DND-41 (cell line): ENCODE measurements around the gene ZNF609.

ENCODE experiments used
- EZH2 ChIP-seq: IDR thresholded peaks from 3 replicates; pipeline ENCODE4 v1.6.1; 2012; ENCODE audit warnings: borderline replicate concordance, low read depth, mild to moderate bottlenecking, moderate library complexity, low read length, inconsistent platforms; ENCODE audit not compliant: severe bottlenecking
- TF ChIP-seq, protein P1 (sequence below): IDR thresholded peaks from 2 replicates; pipeline ENCODE4 v1.5.1; 2012; ENCODE audit warnings: borderline replicate concordance, low read length, moderate library complexity, mild to moderate bottlenecking; ENCODE audit not compliant: poor library complexity, severe bottlenecking; ENCODE audit errors: extremely low read depth

DNA sequence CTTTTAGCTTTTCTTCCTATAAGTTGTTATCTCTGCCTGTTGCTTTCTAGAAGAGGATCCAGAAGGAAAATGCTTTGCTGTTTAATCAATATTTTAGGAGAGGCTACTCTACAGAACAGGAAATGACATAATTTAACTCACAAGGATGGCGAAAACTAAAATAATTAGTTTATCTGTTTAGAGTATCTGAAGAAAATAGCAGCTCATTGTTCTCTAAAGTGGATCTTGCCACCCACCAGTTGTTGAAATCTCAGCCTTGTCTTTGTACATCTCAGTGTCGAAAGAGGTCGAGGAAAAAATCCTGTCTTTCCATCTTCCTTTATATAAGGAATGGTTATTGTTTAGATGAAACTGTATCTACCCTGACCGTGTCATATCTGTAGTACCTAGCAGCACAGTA is 126.6 kb downstream of the ZNF609 start:
- TF ChIP-seq, protein P1, sequence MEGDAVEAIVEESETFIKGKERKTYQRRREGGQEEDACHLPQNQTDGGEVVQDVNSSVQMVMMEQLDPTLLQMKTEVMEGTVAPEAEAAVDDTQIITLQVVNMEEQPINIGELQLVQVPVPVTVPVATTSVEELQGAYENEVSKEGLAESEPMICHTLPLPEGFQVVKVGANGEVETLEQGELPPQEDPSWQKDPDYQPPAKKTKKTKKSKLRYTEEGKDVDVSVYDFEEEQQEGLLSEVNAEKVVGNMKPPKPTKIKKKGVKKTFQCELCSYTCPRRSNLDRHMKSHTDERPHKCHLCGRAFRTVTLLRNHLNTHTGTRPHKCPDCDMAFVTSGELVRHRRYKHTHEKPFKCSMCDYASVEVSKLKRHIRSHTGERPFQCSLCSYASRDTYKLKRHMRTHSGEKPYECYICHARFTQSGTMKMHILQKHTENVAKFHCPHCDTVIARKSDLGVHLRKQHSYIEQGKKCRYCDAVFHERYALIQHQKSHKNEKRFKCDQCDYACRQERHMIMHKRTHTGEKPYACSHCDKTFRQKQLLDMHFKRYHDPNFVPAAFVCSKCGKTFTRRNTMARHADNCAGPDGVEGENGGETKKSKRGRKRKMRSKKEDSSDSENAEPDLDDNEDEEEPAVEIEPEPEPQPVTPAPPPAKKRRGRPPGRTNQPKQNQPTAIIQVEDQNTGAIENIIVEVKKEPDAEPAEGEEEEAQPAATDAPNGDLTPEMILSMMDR, result no peak
- TF ChIP-seq EZH2, result no peak
